IPS-15b (cell line): ENCODE data around the gene GRIN2A.

Experiments used
- H3K27me3 ChIP-seq: one replicate; pipeline ENCODE4 v1.6.1; 2013; ENCODE audit warnings: low read length; ENCODE audit not compliant: control insufficient read depth, insufficient read depth
- H3K36me3 ChIP-seq: one replicate; pipeline ENCODE4 v1.6.1; 2013; ENCODE audit warnings: low read length; ENCODE audit not compliant: control insufficient read depth, insufficient read depth
- H3K4me1 ChIP-seq: one replicate; pipeline ENCODE4 v1.6.1; 2013; ENCODE audit warnings: mild to moderate bottlenecking, low read length; ENCODE audit not compliant: control insufficient read depth, insufficient read depth
- H3K4me3 ChIP-seq: one replicate; pipeline ENCODE4 v1.5.1; 2013; ENCODE audit warnings: low read depth, low read length
- H3K9ac ChIP-seq: one replicate; pipeline ENCODE4 v1.6.1; 2013; ENCODE audit warnings: low read depth, mild to moderate bottlenecking, low read length
- H3K9me3 ChIP-seq: one replicate; pipeline ENCODE4 v1.6.1; 2013; ENCODE audit warnings: mild to moderate bottlenecking, low read length; ENCODE audit not compliant: control insufficient read depth, insufficient read depth

Gene GRIN2A

GRCh38 chr16:9953908-9954570, 228.2 kb downstream of the GRIN2A start:
- H3K36me3 ChIP-seq: no peaks in the 10 kb centered on the region
- H3K27me3 ChIP-seq: peaks cover 18% of the 10 kb centered on the region
- H3K4me3 ChIP-seq: no peak overlapping the region
- peaks cover 12% of the 10 kb centered on the region for H3K4me1 ChIP-seq
- no peak overlapping the region for H3K9ac ChIP-seq
- H3K9me3 ChIP-seq: no peaks in the 10 kb centered on the region

GRCh38 chr16:9950658-9951057, 231.6 kb downstream of the GRIN2A start:
- Histone ChIP-seq H3K9me3 (no peaks in the 10 kb centered on the region), H3K4me1 (peaks cover 12% of the 10 kb centered on the region), H3K9ac (no peak overlapping the region), H3K4me3 (no peak overlapping the region), H3K27me3 (peaks cover 14% of the 10 kb centered on the region), H3K36me3 (no peaks in the 10 kb centered on the region)

GRCh38 chr16:9949396-9949795, 232.8 kb downstream of the GRIN2A start:
- peaks cover 8% of the 10 kb centered on the region for H3K27me3 ChIP-seq
- H3K4me1 ChIP-seq: peaks cover 13% of the 10 kb centered on the region
- H3K9me3 ChIP-seq: no peaks in the 10 kb centered on the region
- no peaks in the 10 kb centered on the region for H3K36me3 ChIP-seq
- H3K9ac ChIP-seq: no peak overlapping the region
- no peak overlapping the region for H3K4me3 ChIP-seq

GRCh38 chr16:9948933-9949332, 233.3 kb downstream of the GRIN2A start:
- no peak overlapping the region for H3K9ac ChIP-seq
- H3K4me1 ChIP-seq: peaks cover 13% of the 10 kb centered on the region
- H3K36me3 ChIP-seq: no peaks in the 10 kb centered on the region
- H3K27me3 ChIP-seq: peaks cover 4% of the 10 kb centered on the region
- no peak overlapping the region for H3K4me3 ChIP-seq
- H3K9me3 ChIP-seq: no peaks in the 10 kb centered on the region

GRCh38 chr16:9946022-9946720, 236.1 kb downstream of the GRIN2A start:
- H3K4me1 ChIP-seq: peaks cover 9% of the 10 kb centered on the region
- H3K4me3 ChIP-seq: no peak overlapping the region
- H3K27me3 ChIP-seq: no peaks in the 10 kb centered on the region
- H3K36me3 ChIP-seq: no peaks in the 10 kb centered on the region
- no peak overlapping the region for H3K9ac ChIP-seq
- H3K9me3 ChIP-seq: no peaks in the 10 kb centered on the region

- Histone ChIP-seq H3K9ac (no peak overlapping the region), H3K4me3 (no peak overlapping the region), H3K27me3 (no peaks in the 10 kb centered on the region), H3K9me3 (no peaks in the 10 kb centered on the region), H3K4me1 (peaks cover 9% of the 10 kb centered on the region), H3K36me3 (no peaks in the 10 kb centered on the region)
Measured at GRCh38 chr16:9943121-9943520, 239.1 kb downstream of the GRIN2A start.

GRCh38 chr16:9941245-9941644, 241.0 kb downstream of the GRIN2A start:
- Histone ChIP-seq H3K9ac (no peak overlapping the region), H3K4me3 (no peak overlapping the region), H3K36me3 (no peaks in the 10 kb centered on the region), H3K9me3 (no peaks in the 10 kb centered on the region), H3K27me3 (no peaks in the 10 kb centered on the region), H3K4me1 (peaks cover 5% of the 10 kb centered on the region)

- Histone ChIP-seq H3K9me3 (no peaks in the 10 kb centered on the region), H3K9ac (no peak overlapping the region), H3K4me3 (no peak overlapping the region), H3K4me1 (no peaks in the 10 kb centered on the region), H3K36me3 (no peaks in the 10 kb centered on the region), H3K27me3 (no peaks in the 10 kb centered on the region)
Measured at GRCh38 chr16:9934723-9935508, 247.3 kb downstream of the GRIN2A start.

GRCh38 chr16:9932919-9933653, 249.1 kb downstream of the GRIN2A start:
- Histone ChIP-seq H3K4me1 (no peaks in the 10 kb centered on the region), H3K9me3 (no peaks in the 10 kb centered on the region), H3K4me3 (no peak overlapping the region), H3K27me3 (no peaks in the 10 kb centered on the region), H3K9ac (no peak overlapping the region), H3K36me3 (no peaks in the 10 kb centered on the region)

GRCh38 chr16:9932000-9932399, 250.2 kb downstream of the GRIN2A start:
- Histone ChIP-seq H3K4me1 (no peaks in the 10 kb centered on the region), H3K27me3 (no peaks in the 10 kb centered on the region), H3K9me3 (no peaks in the 10 kb centered on the region), H3K4me3 (no peak overlapping the region), H3K36me3 (no peaks in the 10 kb centered on the region), H3K9ac (no peak overlapping the region)

- no peaks in the 10 kb centered on the region for H3K27me3 ChIP-seq
- no peaks in the 10 kb centered on the region for H3K9me3 ChIP-seq
- no peaks in the 10 kb centered on the region for H3K36me3 ChIP-seq
- H3K4me3 ChIP-seq: no peak overlapping the region
- no peaks in the 10 kb centered on the region for H3K4me1 ChIP-seq
- no peak overlapping the region for H3K9ac ChIP-seq
Measured at GRCh38 chr16:9929836-9930235, 252.4 kb downstream of the GRIN2A start.
